Stimulated activated CD8-positive, alpha-beta memory T cell treated with anti-CD3 and anti-CD28 coated beads, Interleukin-15, amount 100 ng/mL, for 24 hours (primary cell): ENCODE data around the gene RASA4B.
"Not testable (repeated sequence)": the region's sequence is repeated elsewhere in the genome, so short reads cannot be mapped to it uniquely, and the experiment has no call there.

ENCODE experiments used
- DNase-seq: peaks from one replicate; pipeline ENCODE4 v3.0.0-alpha.2; 2020; ENCODE audit warnings: low read depth

RASA4B gene

DNA sequence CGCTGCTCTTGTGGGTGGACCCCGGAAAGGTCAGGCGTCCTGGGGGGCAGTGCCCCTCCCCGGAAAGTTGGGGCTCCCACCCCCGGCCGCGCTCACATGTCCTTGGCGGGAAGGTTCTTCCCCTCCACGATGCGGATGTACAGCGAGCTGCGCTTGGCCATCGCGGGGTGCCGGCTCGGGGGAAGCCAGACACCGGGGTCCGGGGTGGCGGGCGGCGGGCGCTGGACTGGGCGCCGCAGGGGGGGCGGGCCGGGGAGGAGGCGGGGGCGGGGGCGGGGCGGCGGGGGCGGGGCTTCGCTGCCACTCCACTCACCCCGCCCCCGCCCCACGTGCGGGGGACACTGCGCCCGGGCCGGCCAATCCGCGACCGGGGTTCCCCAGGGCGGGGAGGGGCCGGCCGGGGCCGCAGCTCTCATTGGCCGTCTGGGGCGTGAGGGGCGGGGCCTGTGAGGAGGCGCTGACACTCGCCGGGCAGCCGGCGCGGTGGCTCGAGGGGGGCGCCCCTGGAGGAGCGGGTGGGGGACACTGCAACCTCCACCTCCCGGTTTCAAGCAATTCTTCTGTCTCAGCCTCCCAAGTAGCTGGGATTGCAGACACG is at the start of gene RASA4B:
TSS of gene RASA4B (minus strand) at position 228 of the 598 bp plus-strand sequence. CDS start at position 161, 67 bp downstream.
- DNase-seq: not testable (repeated sequence)

DNA sequence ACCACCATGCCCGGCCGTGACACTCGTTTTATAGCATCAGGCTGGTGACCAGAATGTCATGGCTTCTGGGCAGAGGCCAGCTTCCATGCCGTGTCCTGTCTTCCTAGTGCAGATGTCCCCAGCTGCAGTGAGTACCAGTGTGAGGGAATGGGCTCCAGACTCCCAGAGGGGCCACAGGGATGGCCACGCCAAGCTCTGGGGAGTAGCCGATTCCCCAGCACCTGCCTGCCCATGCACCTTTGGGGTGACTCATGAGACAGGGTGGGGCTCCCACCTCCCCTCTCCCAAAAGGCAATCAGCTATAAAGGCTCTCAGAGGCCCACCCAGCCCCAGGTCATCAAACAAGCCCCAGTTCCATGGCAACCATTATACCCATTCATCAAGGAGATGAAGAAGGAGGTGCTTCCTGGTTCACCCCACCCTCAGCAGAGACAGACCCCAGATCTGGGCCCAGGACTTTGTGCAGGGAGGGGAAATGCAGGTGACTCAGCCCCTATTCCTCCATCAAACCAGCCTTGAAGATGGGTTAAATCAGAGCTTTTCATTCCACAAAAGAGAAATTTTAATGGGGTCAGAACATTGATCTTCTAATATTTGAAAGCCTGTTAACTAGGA is 33.3 kb upstream of the RASA4B start, which contains the start of gene SPDYE2:
TSS of gene SPDYE2 (plus strand) at position 419 of the 615 bp plus-strand sequence. CDS start 2,030 bp downstream, outside the sequence.
- not testable (repeated sequence) for DNase-seq

DNA sequence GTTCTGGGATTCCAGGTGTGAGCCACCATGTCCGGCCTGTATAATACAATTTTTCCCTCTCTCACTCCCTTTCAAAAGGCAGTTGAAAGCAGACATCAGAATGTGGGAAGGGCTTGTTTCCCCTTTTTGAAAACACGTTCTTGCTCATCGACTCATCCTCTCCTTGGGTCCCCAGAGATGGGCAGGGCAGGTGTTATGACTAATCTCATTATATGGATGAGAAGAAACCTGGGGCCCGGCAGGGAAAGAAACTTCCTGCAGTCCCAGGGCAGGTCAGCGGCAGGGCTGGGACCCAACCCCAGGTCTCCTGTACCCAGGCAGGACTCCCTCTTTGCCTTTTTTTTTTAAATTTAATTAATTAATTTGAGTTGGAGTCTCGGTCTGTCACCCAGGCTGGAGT is 28.8 kb upstream of the RASA4B start:
- not testable (repeated sequence) for DNase-seq

DNA sequence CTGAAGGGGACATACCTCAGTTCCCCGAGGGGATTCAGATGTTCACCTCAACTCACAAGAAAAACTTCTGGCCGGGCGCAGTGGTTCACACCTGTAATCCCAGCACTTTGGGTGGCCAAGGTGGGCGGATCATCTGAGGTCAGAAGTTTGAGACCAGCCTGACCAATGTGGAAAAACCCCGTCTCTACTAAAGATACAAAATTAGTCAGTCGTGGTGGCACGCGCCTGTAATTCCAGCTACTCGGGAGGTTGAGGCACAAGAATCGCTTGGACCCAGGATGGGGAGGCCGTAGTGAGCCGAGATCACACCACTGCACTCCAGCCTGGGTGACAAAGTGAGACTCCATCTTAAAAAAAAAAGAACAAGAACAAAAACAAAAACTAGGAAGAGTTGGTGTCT is 27.7 kb upstream of the RASA4B start:
- DNase-seq: not testable (repeated sequence)

DNA sequence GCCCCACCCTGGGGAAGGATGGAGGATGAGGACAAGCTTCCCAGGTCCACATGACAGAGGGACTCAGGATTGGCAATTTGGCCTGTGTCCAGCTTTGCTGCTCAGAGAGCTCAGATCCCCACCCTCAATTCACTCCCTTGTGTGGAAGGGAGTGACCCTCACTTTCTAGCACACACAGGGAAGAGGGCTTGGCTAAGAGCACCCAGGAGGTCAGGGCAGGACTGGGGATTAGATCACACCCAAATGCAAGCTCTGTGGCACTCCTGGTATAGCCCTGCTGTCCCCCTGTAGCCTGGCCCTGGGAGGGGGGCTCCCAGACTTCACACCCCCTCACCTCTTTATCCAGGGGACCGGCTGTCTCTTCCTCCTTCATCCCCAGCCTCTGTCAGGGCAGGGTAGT is 26.8 kb upstream of the RASA4B start:
- DNase-seq: not testable (repeated sequence)

DNA sequence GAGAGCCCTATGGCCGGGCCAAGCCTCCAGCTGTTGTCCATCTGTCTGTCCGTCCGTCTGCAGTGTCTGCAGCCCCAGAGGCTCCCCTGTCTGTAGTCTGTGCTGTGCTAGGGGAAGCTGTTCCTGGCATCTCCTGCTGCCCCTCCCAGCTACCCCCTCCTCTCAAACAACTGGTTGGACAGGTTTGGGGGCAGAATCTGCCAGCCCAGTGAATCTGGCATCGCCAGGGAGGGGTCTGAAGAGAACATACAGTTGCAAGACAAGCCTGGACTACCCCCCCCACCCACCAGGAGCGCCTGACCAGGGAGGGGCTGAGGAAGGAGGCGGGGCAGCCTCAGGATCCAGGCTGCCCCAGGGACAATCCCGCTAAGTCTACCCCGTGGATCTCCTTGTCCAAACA is 26.0 kb upstream of the RASA4B start, which contains the start of gene UPK3BL2:
TSS of gene UPK3BL2 (minus strand) at position 101 of the 400 bp plus-strand sequence. CDS start at position 41, 60 bp downstream.
- not testable (repeated sequence) for DNase-seq

DNA sequence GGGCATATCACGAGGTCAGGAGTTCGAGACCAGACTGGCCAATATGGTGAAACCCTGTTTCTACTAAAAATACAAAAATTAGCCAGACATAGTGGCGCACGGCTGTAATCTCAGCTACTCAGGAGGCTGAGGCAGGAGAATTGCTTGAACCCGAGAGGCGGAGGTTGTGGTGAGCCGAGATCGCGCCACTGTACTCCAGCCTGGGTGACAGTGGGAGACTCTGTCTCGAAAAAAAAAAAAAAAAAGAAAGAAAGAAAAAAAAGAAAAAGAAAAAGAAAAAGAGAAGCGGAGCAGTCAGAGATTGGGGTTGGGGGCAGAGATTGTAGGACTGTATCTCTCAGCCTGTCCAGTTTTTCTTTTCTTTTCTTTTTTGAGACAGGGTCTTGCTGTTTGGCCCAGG is 25.2 kb upstream of the RASA4B start:
- not testable (repeated sequence) for DNase-seq

DNA sequence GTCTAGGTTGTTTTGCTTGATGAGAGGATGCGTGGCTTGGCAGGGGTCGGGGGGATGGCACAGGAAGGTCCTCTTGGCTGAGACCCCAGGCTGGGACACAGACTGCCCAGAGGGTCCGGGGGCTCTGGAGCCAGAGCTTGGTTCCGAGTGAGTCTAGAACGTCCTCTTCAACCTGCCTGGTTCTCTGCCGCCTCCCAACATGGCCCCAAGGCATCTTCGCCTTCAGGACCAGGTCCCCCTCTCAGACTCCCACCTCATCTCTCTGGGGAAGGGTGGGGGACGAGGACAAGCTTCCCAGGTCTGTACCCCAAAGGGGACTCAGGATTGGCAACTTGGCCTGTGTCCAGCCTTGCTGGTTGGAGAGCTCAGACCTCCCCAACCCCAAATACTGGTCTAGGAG is 24.5 kb upstream of the RASA4B start:
- DNase-seq: not testable (repeated sequence)

DNA sequence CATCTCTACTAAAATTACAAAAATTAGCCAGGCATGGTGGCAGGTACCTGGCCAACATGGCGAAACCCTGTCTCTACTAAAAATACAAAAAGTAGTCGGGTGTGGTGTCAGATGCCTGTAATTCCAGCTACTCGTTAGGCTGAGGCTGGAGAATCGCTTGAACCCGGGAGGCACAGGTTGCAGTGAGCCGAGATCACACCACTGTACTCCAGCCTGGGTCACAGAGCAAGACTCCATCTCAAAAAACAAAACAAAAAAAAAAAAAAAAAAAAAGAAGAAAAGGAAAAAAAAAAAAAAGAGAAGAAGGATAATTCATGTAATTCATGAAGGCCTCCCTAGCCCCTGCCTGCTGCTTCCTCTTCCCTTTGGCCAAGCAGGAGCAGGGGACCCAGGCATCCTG is 23.0 kb upstream of the RASA4B start:
- DNase-seq: not testable (repeated sequence)

DNA sequence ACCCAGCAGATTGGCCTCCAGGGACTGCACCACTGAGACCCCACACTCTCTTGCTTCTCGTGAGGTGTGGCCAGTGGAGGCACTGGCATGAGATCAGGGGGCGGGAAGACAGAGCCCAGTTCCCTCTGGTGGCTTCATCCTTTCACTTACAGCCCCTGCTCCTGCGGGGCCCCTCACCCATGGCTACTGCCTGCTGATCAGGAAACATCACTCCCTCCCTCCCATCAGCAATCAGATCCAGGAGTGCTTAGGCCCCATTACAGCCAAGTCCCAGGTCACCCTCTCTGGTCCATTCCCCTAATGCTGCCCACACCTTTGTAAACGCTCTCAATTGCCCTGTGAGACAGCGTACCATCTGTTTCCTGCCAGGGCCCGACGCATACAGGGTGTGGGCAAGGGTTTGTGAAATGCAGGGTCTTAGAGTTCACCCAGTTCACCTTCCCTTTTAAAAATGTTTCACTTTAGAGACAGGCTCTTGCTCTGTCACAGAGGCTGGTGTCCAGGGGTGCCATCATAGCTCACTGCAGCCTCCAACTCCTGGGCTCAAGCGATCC is 17.6 kb upstream of the RASA4B start:
- DNase-seq: not testable (repeated sequence)

DNA sequence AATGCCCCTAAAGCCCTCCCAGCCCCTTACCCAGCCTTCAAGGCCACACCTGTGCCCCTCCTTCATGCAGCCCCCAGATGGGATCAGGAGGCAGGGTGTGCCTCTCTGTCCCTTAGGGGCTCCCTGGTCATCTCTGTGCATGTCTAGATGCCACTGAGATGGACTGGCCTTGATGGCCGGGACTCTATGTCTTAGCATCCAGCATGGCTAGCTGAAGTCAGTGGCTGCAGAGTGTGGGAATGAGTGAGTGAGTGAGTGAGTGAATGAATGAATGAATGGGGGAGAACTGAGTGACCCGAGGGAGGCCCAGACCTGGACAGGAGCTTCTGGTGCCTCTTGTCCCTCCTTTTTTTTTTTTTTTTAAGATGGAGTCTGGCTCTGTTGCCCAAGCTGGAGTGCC is 14.6 kb upstream of the RASA4B start:
- DNase-seq: not testable (repeated sequence)

DNA sequence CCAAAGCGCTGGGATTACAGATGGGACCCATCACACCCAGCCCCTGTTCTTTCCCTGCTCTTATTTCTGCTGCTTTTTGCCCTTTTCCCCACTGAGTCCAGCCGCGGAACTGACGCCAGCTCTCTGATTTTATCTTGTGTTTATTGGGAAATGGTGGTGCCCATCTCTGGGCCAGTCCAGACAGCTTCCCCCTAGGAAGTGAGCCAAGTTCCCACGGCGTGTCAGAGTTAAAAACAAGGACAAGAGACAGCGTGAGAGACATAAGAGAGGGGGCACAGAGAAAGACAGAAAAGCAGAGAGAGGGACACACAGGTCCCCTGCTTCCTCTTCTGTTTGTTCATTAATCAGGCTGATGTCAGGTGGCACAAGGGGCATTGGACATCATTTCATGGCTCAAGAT is 14.0 kb upstream of the RASA4B start:
- DNase-seq: not testable (repeated sequence)

DNA sequence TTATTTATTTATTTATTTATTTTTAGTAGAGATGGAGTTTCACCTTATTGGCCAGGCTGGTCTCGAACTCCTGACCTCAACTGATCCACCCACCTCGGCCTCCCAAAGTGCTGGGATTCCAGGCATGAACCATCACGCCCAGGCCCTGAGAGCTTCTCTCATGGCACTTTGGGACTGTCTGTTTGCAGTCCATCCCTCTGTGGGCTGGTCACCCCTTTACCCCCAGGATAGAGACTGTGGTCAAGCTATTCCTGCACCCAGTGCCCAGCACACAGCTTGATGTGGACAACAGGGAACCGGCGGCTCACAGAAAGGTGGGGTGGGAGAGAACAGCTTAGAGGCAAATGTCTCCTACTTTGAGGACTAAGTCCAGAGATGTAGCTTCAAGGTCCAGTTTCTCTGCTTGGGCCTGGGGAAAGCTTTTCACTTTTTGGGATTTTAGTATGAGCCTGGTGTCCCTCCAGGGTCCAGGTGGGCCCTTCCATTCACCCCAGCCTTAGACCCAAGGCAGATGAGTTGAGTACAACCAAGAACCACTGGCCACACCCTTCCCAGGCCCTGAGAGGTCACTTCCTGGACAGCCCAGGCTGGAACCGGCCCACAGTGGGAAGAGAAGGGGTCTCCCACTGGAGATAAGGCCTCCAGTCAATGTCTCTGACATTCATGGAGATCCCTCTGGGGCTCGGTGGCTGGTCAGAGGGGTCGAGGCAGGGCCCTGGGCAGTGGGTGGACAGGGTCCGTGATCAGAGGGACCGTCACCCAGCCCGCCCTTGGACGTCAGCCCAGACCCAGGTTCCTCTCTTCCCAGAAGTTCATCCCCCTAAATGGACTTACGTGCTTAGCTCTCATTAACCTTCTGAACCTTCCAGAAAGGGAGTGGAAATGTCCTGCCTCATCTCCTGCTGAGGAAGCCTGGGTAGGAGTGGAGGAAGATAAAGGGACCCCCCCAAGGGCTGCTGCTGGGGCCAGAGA is 10.5 kb upstream of the RASA4B start:
- DNase-seq: not testable (repeated sequence)

DNA sequence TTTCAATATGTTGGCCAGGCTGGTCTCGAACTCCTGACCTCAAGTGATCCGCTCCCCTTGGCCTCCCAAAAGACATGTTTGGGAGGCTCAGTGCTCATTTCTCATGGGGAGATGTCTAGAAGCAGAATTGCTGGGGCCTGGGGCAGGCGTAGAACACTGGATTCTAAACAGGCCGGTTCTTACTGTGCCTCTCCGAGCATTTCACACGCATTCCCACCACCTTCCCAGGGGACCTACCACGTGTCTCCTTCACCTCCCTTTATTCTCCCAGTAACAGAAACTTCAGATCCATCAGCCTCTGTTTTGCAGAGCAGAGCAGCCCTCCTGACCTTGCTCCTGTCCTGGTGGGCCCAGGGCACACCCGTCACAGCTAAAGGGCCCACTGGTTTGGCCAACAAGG is 9.6 kb upstream of the RASA4B start:
- DNase-seq: not testable (repeated sequence)

DNA sequence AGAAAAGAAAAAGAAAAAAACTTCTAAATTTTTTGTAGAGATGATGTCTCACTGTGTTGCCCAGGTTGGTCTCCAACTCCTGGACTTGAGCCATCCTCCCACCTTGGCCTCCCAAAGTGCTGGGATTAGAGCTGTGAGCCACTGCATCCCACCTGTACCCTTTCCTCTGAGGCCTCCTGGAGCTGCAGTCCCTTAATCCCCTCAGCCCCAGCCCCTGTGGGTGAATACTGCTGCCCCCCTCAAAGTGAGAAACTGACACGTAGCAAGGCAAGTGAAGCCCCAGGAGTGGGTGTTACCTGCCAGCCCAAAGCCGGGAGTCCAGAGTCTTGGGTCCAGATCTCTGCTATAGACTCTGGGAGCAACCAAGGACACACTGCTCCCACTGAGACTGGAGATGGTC is 7.2 kb upstream of the RASA4B start:
- DNase-seq: not testable (repeated sequence)

DNA sequence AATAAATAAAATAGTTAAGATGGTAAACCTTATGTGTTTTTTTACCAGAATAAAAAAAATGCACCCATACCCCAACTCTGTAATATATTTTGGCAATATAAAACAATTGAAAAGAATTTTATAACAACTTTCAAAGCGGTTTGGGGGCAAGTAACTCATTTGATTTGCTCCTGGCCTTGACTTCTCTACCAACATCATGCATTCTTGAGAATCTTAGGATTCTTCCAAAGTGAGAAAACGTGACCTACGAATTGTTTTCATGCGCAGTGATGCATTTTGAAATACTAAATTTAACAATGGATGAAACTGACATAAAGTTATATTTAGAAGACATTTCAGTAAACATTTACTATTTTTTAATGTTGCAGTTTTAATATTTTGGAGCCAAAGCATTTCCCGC is 3.2 kb upstream of the RASA4B start:
- not testable (repeated sequence) for DNase-seq

DNA sequence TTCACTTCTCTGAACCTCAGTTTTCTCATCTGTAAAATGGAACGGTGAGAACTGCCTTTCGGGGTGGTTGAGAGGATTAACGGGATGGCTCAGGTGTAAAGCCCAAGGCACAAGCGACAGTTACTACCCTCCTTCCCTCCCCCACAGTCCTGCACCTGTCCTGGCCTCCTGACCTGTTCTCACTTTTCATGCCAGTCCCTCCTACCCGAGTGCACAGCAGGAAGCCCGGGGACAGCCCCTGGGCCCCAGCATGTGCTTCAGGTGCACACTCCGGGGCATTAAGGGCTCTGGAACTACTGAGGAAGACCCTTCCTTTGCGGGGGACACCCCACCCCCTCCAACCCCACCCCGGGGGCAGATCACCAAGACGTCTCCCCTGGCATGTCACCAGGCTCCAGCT is 626 bp downstream of the RASA4B start:
- not testable (repeated sequence) for DNase-seq

DNA sequence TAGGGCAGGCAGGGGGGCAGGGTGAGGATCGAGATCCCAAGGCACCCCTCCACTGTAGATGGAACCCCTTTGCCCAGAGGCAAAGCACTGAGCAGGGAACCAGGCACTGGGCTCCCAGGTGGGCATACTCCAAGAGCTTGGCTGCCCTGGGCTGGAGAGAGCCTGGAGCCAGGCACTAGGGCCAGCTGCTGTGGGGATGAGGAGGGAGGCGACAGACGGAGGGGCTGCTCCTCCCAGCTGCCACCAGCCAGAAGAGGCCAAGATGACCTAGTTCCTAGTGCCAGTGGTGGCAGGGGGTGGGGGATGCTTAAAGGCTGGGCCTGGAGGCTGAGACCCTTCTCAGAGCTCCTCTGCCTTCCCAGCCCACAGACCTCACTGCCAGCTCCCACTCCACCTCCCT is 1.7 kb downstream of the RASA4B start:
- DNase-seq: not testable (repeated sequence)

DNA sequence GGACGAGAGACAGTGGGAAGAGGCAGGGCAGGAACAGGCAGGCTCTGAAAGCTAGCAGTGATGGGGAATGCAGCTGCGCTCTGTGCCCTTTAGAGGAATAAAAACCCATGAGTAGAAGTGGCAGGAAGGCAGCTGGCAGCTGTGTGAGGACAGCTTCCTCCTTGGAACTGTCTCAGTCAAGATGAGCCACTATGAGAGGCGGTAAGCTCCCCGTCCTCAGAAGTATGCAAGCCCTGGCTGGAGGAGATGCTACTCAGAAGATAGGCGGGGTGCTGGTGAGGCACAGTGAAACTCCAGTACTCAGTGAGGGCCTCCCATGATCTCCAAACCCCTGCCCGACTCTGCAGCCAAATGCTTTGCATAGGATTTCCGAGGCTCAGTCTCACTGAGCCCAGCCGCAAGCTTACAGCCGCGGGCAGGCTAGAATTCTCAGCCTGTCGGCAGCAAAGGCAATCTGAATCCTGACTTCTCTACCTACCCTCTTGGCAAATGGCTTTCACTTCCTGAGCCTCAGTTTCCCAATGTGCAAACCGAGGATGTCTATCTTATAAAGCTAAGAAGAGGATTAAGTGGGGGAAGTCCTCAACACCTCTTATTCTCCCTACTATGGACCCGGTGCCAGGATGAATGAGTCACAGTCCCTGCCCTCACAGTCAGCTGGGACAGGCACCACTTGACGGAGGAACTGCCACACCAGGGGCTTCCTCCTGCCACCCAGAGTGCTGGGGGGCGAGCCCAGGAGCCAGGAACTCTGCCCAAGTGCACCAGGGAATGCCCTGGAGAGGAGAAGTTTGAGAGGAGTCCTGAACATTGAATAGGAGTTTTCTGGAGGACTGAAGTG is 2.5 kb downstream of the RASA4B start:
- not testable (repeated sequence) for DNase-seq

DNA sequence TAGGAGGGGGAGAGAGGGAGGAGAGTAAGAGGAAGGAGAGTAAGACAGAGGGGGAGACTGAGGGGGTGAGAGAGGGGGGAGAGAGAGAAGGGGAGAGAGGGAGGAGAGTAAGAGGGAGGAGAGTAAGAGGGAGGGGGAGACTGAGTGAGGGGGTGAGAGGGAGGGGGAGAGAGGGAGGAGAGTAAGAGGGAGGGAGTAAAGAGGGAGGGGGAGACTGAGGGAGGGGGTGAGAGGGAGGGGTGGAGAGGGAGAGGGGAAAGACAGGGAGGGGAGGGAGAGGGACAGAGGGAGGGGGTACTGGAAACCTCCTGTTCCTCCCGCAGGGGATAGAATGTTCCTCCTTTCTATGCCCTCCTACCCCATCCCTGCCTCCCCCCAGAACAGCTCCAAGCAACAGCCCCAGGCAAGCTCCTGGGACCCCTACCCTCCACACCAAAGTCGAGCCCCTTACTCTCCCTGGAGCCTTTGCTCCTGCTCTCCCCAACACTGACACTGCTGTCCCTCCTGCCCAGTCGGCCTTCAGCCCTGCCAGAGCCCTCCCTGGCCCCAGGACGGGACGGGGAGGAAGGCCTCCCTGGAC is 4.8 kb downstream of the RASA4B start:
- DNase-seq: not testable (repeated sequence)
